IgD-negative memory B cell (primary cell): ENCODE measurements around the gene ST3GAL3. TPM values are rescaled to one million over a fixed set of nuclear protein-coding genes. Genes with fewer than 3 reads are reported as not detected.
A peak's percentile ranks its signal among the peaks of the same experiment; 100 is the strongest.

Source experiments
- H3K27ac Mint-ChIP-seq, 3 donors: one replicate each; pipeline ENCODE4 v1.8.0; 2020 to 2022; ENCODE audit warnings: mild to moderate bottlenecking in 3 of 3, mixed read lengths in 3 of 3, moderate library complexity in 1 of 3
- H3K27me3 Mint-ChIP-seq: one replicate; pipeline ENCODE4 v1.8.0; 2021; ENCODE audit warnings: mixed read lengths
- H3K36me3 Mint-ChIP-seq: one replicate; pipeline ENCODE4 v1.8.0; 2020; ENCODE audit warnings: mild to moderate bottlenecking, mixed read lengths
- H3K4me1 Mint-ChIP-seq, 3 donors: one replicate each; pipeline ENCODE4 v1.8.0; 2020 to 2022; ENCODE audit warnings: mixed read lengths in 3 of 3, mild to moderate bottlenecking in 1 of 3
- H3K4me3 Mint-ChIP-seq, 4 donors: one replicate each; pipeline ENCODE4 v1.8.0; 2020 to 2022; ENCODE audit warnings: mild to moderate bottlenecking in 4 of 4, mixed read lengths in 4 of 4, moderate library complexity in 3 of 4
- H3K9me3 Mint-ChIP-seq, 3 donors: one replicate each; pipeline ENCODE4 v1.8.0; 2020 to 2021; ENCODE audit warnings: mixed read lengths in 3 of 3, mild to moderate bottlenecking in 1 of 3
- polyA plus RNA-seq: library from polyadenylated mRNA; unstranded; fragments of 300-500 nt; fragmentation: Illumina TruSeq; gene quantifications from one replicate; pipeline ENCODE4 v1.2.3, GENCODE V29; 2021

The ST3GAL3 gene
- 14.3 TPM for polyA plus RNA-seq

DNA sequence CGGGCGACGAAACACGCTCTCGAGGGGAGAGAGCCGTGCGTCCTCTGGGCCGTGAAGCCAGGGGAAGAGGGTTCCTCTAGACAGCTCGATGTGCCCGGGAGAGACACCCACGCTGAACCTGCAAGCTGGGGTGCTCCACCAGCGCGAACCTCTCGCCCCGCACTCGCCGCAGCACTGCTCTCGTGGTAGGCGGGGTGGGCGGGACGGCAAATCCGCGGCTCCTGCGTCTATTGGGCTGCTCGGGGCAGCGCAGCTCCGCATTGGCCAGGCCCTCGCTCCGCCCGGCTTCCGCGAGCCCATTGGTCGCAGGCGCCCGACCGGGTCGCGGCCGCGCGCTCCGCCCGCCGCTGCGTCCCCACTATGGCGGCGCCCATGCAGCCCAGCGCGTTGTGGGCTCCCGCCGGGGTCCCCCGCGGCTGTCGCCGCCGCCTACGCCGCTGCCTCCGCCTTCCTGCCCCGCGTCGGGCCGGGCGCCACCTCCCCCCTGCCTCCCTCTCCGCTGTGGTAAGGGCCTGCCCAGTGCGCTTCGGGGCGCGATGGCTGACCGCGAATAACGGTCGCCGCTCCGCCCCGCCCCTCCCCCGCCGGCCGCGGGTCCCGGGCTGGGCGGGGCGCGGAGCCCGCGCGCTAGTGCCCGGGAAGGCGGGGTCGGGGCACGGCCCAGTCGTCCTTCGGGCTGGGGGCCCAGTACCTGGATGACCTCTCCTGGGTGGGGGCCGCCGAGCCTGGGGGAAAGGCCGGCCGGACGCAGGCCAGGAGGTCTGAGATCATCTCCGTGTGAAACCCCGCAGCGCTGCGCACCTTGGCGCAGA is at the start of gene ST3GAL3:
Gene ST3GAL3 (plus strand): TSS at position 347 of the 812 bp plus-strand sequence. CDS start 28,727 bp downstream, outside the sequence.
- H3K36me3 Mint-ChIP-seq = no peaks in the 10 kb centered on the region
- no peaks in the 10 kb centered on the region for H3K27me3 Mint-ChIP-seq
- H3K27ac Mint-ChIP-seq = peak within 1 kb of the TSS; percentile 46 to 86 (median 67)
- no peaks in the 10 kb centered on the region for H3K9me3 Mint-ChIP-seq
- peak within 1 kb of the TSS; percentile 84 to 96 (median 92) for H3K4me3 Mint-ChIP-seq
- H3K4me1 Mint-ChIP-seq = peaks cover 13 to 19% (median 15%) of the 10 kb centered on the region in 3 donors

DNA sequence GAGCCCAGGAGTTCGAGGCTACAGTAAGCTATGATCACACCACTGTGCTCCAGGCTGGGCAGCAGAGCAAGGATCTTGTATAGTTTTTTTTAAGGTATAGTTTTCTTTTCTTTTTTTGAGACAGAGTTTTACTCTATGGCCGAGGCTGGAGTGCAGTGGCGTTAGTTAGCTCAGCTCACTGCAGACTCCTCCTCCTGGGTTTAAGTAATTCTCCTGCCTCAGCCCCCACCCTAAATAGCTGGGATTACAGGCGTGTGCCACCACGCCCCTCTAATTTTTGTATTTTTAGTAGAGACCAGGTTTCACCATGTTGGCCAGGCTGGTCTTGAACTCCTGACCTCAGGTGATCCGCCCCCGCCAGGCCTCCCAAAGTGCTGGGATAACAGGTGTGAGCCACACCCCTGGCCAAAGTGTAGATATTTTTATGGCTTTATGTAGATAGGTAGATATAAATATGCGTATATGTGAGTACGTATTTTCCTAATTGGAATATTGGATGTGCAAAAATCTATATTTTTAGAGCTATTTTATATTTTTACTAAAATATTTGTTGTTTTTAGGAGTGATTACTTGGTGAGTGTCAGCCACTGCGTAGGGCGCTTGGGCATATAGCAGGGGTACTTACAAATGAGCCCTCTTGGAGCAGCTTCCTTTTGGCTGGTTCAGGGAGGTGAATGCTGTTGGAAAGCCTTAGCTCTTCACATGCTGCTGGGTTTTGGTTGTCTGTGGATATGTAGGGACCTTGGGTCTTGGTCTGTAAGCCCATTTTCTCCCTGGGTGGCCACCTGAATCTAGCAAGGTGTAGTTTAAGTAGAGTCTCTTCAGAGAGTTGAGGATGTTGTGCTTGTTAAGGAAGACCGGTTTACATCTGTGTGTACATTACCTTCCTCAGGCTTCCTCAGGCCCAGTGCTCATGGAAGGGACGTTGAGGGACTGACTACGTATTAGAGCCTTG is 47.8 kb upstream of the ST3GAL3 start:
- H3K4me1 Mint-ChIP-seq = peaks cover 2 to 5% (median 5%) of the 10 kb centered on the region in 3 donors
- no peak overlapping the region for H3K4me3 Mint-ChIP-seq
- H3K27me3 Mint-ChIP-seq = no peaks in the 10 kb centered on the region
- H3K36me3 Mint-ChIP-seq = peaks cover 9% of the 10 kb centered on the region
- no peaks in the 10 kb centered on the region for H3K9me3 Mint-ChIP-seq
- peak overlapping the region in 1 of 3 donors; percentile 43 for H3K27ac Mint-ChIP-seq

DNA sequence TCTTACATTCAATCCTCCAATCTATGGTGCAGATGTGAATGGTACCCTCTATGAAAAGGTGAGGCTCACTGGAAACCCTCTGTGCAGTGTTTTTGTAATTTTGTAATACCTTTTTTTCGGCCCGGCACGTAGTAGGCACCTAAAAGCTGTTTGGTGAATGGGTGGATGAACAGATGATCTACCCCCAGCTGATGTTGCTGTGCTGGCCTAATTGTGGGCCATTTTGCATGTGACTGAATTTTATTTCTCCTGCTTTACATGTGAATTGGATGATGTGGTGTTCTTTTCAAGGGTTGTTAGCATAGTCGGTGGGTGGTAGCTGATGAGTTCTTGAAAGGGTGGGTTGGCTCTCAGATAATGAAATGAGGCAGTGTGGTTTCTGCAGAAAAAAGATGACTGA is 47.0 kb upstream of the ST3GAL3 start:
- no peak overlapping the region for H3K27ac Mint-ChIP-seq

DNA sequence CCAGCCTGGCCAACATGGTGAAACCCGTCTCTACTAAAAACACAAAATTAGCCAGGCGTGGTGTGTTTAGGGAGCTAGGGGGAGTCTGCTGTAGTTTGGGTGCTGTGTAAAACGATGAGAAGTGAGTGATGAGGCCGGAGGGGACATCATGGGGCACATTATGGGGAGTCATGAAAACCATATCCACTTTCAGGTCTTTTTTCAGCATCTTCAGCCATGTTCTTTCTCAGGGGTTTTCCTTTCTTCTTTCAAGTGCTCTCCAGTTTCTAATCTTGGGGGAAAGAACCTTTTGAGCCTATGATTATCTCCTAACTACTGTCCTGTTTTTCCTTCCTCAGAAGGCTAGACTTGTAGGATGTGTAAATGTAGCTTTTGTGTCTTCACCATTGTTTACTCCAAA is 43.0 kb upstream of the ST3GAL3 start:
- Mint-ChIP-seq H3K27ac (peak overlapping the region in 1 of 3 donors; percentile 81), H3K9me3 (no peaks in the 10 kb centered on the region), H3K27me3 (no peaks in the 10 kb centered on the region), H3K4me3 (no peak overlapping the region), H3K36me3 (peaks cover 16% of the 10 kb centered on the region), H3K4me1 (peaks cover 6 to 9% (median 6%) of the 10 kb centered on the region in 3 donors)

More for the DNA sequence above, 47.0 kb upstream of the ST3GAL3 start:
- Mint-ChIP-seq H3K36me3 (peaks cover 11% of the 10 kb centered on the region), H3K27me3 (no peaks in the 10 kb centered on the region), H3K9me3 (no peaks in the 10 kb centered on the region), H3K4me3 (no peak overlapping the region), H3K4me1 (peaks cover 5 to 9% (median 6%) of the 10 kb centered on the region in 3 donors)

DNA sequence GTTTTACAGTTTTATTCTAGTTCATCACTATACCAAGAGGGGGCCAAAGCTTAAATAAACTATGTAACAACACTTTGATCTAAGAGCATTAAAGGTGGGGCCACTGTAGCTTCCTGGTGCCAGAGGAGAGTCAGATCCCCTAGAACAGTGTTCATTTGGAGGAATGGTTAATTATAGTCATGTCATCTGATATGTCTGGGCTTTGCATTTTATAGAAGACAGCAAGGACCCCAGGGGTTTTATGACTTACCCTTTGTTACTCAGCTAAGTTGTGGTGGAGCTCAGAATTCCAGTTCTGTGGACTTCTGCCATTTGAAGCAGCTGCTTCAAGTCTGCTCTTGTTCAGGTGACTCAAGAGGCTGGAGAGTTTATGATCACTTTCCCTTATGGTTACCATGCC is 40.7 kb upstream of the ST3GAL3 start:
- Mint-ChIP-seq H3K4me1 (peaks cover 5 to 6% (median 6%) of the 10 kb centered on the region in 3 donors), H3K4me3 (no peak overlapping the region), H3K27ac (peak overlapping the region in 1 of 3 donors; percentile 84), H3K27me3 (no peaks in the 10 kb centered on the region), H3K9me3 (no peaks in the 10 kb centered on the region), H3K36me3 (peaks cover 12% of the 10 kb centered on the region)

GRCh38 chr1:43668956-43669355 is 38.4 kb upstream of the ST3GAL3 start:
- peaks cover 12% of the 10 kb centered on the region for H3K36me3 Mint-ChIP-seq
- H3K9me3 Mint-ChIP-seq = no peaks in the 10 kb centered on the region
- peak overlapping the region in 2 of 3 donors; percentile 76 to 87 for H3K27ac Mint-ChIP-seq
- H3K4me1 Mint-ChIP-seq = peaks cover 5 to 8% (median 6%) of the 10 kb centered on the region in 3 donors
- no peaks in the 10 kb centered on the region for H3K27me3 Mint-ChIP-seq
- H3K4me3 Mint-ChIP-seq = no peak overlapping the region

GRCh38 chr1:43669878-43670277 is 37.5 kb upstream of the ST3GAL3 start:
- Mint-ChIP-seq H3K4me3 (no peak overlapping the region), H3K36me3 (peaks cover 7% of the 10 kb centered on the region)

GRCh38 chr1:43671193-43671592 is 36.1 kb upstream of the ST3GAL3 start:
- Mint-ChIP-seq H3K4me3 (no peak overlapping the region), H3K4me1 (peaks cover 0 to 7% (median 2%) of the 10 kb centered on the region in 3 donors), H3K27me3 (no peaks in the 10 kb centered on the region), H3K27ac (peak overlapping the region in 1 of 3 donors; percentile 21), H3K9me3 (no peaks in the 10 kb centered on the region), H3K36me3 (peaks cover 10% of the 10 kb centered on the region)

More at GRCh38 chr1:43669878-43670277, 37.5 kb upstream of the ST3GAL3 start:
- no peaks in the 10 kb centered on the region for H3K27me3 Mint-ChIP-seq
- H3K27ac Mint-ChIP-seq = no peak overlapping the region
- H3K9me3 Mint-ChIP-seq = no peaks in the 10 kb centered on the region
- H3K4me1 Mint-ChIP-seq = peaks cover 0 to 7% (median 2%) of the 10 kb centered on the region in 3 donors

GRCh38 chr1:43671626-43672330 is 35.6 kb upstream of the ST3GAL3 start:
- no peaks in the 10 kb centered on the region for H3K27me3 Mint-ChIP-seq
- peak overlapping the region in 1 of 3 donors; percentile 21 for H3K27ac Mint-ChIP-seq
- peaks cover 11% of the 10 kb centered on the region for H3K36me3 Mint-ChIP-seq
- no peak overlapping the region for H3K4me3 Mint-ChIP-seq
- no peaks in the 10 kb centered on the region for H3K9me3 Mint-ChIP-seq
- peaks cover 0 to 7% (median 2%) of the 10 kb centered on the region in 3 donors for H3K4me1 Mint-ChIP-seq

DNA sequence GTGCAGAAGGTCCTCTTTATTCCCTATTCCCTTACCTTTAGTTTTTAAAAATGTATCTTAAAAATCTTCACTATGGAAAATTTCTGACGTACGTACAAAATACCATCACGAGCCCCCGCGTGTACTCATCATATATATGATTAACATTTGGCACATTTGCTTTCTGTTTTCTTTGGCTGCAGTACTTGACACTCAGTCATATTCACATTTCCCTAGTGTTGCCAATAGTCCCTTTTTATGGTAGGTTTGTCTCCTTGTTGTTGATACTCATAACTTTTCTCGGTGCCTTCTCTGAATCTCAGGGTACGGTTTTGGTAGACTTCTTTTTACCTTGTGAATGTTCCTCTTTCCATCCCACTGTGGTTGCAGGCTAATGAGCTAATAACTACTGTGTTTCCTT is 34.1 kb upstream of the ST3GAL3 start:
- Mint-ChIP-seq H3K36me3 (peaks cover 14% of the 10 kb centered on the region), H3K4me1 (peaks cover 2 to 7% (median 7%) of the 10 kb centered on the region in 3 donors), H3K4me3 (no peak overlapping the region), H3K27ac (no peak overlapping the region), H3K9me3 (no peaks in the 10 kb centered on the region), H3K27me3 (no peaks in the 10 kb centered on the region)

DNA sequence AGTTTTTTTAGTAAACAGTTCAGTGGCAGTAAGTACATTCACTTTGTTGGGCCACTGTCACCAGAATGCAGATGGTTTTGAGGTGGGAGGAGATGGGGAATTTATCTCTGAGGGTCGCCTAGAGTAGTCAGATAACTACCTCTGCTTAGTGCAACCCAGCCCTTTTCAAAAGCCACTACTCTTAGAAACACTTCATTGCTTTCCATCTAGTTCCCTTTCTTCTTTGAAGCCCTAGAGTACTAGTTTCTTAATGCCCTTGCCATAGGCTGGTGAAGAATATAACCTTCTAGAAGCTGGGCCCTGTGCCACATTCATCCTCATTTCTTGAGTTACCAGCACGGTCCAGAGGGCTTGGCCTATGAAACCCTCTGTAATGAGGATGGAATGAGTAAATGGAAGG is 28.4 kb upstream of the ST3GAL3 start:
- Mint-ChIP-seq H3K36me3 (peaks cover 9% of the 10 kb centered on the region), H3K9me3 (no peaks in the 10 kb centered on the region), H3K4me3 (no peak overlapping the region), H3K4me1 (peaks cover 1 to 12% (median 2%) of the 10 kb centered on the region in 3 donors), H3K27ac (no peak overlapping the region), H3K27me3 (no peaks in the 10 kb centered on the region)

DNA sequence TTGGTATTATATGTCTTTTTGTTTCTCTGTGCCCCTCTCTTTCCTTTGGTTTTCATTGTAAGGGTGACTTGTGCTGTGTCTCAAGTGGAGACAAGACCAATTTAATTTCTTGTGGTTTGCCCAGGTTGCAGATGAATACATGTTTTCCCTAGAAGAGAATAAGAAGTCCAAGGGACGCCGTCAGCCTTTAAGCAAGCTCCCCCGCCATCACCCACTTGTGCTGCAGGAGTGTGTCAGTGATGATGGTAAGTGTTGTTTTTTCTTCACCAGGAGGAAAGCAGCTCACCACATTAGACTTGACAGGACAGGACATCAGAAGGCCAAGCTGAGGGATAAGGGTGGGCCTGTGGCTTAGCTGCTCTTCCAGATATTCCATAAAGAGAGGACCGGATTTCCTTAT is 23.8 kb upstream of the ST3GAL3 start:
- no peaks in the 10 kb centered on the region for H3K27me3 Mint-ChIP-seq
- H3K27ac Mint-ChIP-seq = no peak overlapping the region
- H3K9me3 Mint-ChIP-seq = no peaks in the 10 kb centered on the region
- peaks cover 2% of the 10 kb centered on the region for H3K36me3 Mint-ChIP-seq
- no peak overlapping the region for H3K4me3 Mint-ChIP-seq
- H3K4me1 Mint-ChIP-seq = peaks cover 1 to 5% (median 4%) of the 10 kb centered on the region in 3 donors

DNA sequence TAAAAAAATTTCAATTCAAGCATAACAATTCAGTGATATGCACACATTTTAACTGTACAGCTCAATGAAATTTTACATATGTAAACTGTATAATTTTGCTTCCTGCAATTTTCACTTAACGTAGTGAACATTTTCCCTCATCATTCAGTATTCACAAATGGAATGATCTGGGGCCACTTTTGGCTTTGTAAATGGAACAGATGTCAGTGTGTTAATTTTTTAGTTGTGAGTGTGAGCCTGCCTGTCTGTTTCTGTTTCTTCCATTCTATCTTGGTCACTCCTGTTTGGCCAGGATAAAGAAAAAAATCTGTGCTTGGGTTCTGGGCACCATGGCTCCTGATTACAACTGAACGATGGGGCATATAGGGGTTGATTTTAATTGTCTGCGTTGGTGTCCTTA is 20.5 kb upstream of the ST3GAL3 start:
- no peaks in the 10 kb centered on the region for H3K27me3 Mint-ChIP-seq
- no peak overlapping the region for H3K27ac Mint-ChIP-seq
- no peaks in the 10 kb centered on the region for H3K9me3 Mint-ChIP-seq
- H3K36me3 Mint-ChIP-seq = peaks cover 4% of the 10 kb centered on the region
- no peak overlapping the region for H3K4me3 Mint-ChIP-seq
- peaks cover 0 to 4% (median 0%) of the 10 kb centered on the region in 3 donors for H3K4me1 Mint-ChIP-seq

DNA sequence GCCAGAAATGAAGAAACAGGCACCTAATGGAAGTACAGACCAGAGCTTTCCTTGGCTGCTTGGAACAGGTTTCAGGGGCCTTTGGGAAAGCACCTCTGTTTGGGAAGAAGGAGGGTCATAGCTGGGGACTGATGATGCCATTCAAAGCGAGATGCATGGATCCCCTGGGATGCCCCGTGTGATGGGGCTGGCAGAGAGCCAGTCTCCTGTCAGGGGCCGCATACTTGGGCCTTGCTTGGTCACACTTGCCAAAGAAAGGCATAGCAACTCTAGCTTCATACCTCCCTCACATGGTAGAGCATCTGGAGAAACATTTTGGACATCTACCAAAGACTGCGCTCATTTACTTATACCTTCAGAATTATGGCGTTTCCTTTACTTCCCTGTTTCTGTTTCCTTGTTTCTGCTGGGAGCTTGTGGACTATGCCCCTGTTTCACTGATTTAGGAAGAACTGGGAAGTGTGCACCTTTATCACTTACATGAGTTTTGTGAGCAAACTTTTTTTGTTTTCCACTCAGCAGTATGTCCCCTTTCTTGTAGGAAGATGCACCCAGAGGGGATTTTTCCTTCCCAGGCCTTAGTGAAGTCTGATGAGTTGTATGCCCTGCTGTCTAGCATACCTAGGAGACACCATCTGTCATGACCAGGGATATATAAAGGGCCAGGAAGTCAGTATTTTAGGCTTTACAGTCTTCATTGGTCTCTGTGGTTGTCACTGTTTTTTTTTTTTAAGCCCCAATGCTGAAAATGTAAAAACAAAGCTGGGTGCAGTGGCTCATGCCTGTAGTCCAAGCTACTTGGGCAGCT is 19.8 kb upstream of the ST3GAL3 start:
- no peak overlapping the region for H3K4me3 Mint-ChIP-seq
- peaks cover 0 to 4% (median 0%) of the 10 kb centered on the region in 3 donors for H3K4me1 Mint-ChIP-seq
- no peaks in the 10 kb centered on the region for H3K27me3 Mint-ChIP-seq
- H3K9me3 Mint-ChIP-seq = no peaks in the 10 kb centered on the region
- H3K36me3 Mint-ChIP-seq = peaks cover 4% of the 10 kb centered on the region
- no peak overlapping the region for H3K27ac Mint-ChIP-seq
